Neural cell (in vitro differentiated cells): ENCODE results near the gene PRODH2. TPM values are rescaled to one million over a fixed set of nuclear protein-coding genes. Genes with fewer than 3 reads are reported as not detected.

Experiments used
- H2AFZ ChIP-seq: fragments of 200-600, 300-800 bp; sonication (generic), shearing (Covaris generic); 2 replicates; pipeline ENCODE4 v1.6.0; 2014; ENCODE audit warnings: low read depth, mild to moderate bottlenecking, antibody characterized with exemption, low read length, moderate library complexity
- H3F3A ChIP-seq: fragments of 200-600 bp; shearing (Covaris generic); 2 replicates; pipeline ENCODE4 v1.6.1; 2016; ENCODE audit warnings: mild to moderate bottlenecking, moderate library complexity, mixed read lengths, antibody characterized with exemption, low read length; ENCODE audit not compliant: insufficient read depth, poor library complexity, severe bottlenecking
- H3K27ac ChIP-seq: fragments of 200-600, 300-800 bp; sonication (generic), shearing (Covaris generic); 2 replicates; pipeline ENCODE4 v1.5.1; 2014; ENCODE audit warnings: mild to moderate bottlenecking, low read length, moderate library complexity
- H3K27me3 ChIP-seq: fragments of 300-800, 200-600 bp; sonication (generic), shearing (Covaris generic); 2 replicates; pipeline ENCODE4 v1.6.0; 2014; ENCODE audit warnings: mild to moderate bottlenecking, low read depth, low read length, moderate library complexity; ENCODE audit not compliant: insufficient read depth
- H3K36me3 ChIP-seq: fragments of 300-800, 200-600 bp; sonication (generic), shearing (Covaris generic); 2 replicates; pipeline ENCODE4 v1.5.1; 2014; ENCODE audit warnings: mild to moderate bottlenecking, antibody characterized with exemption, low read length, moderate library complexity; ENCODE audit not compliant: insufficient read depth
- H3K4me2 ChIP-seq: fragments of 300-800, 200-600 bp; sonication (generic), shearing (Covaris generic); 2 replicates; pipeline ENCODE4 v1.6.0; 2014; ENCODE audit warnings: mild to moderate bottlenecking, low read length
- H3K4me3 ChIP-seq: fragments of 300-800, 200-600 bp; sonication (generic), shearing (Covaris generic); 2 replicates; pipeline ENCODE4 v1.5.1; 2014; ENCODE audit warnings: mild to moderate bottlenecking, low read length, moderate library complexity
- H3K79me2 ChIP-seq: fragments of 200-600 bp; shearing (Covaris generic); replicated peaks from 2 replicates; pipeline ENCODE4 v1.6.0; 2014; ENCODE audit warnings: mild to moderate bottlenecking, low read length, moderate library complexity; ENCODE audit not compliant: insufficient read depth
- H3K9ac ChIP-seq: fragments of 300-800, 200-600 bp; sonication (generic), shearing (Covaris generic); 2 replicates; pipeline ENCODE4 v1.6.1; 2016; ENCODE audit warnings: mild to moderate bottlenecking, low read length, mixed read lengths
- H3K9me2 ChIP-seq: fragments of 200-600 bp; shearing (Covaris generic); 2 replicates; pipeline ENCODE4 v1.6.1; 2016; ENCODE audit warnings: mild to moderate bottlenecking, low read length, mixed read lengths; ENCODE audit not compliant: insufficient read depth
- H3K9me3 ChIP-seq: fragments of 200-600, 300-800 bp; sonication (generic), shearing (Covaris generic); 2 replicates; pipeline ENCODE4 v1.6.1; 2016; ENCODE audit warnings: mild to moderate bottlenecking, mixed run types, low read length, moderate library complexity, mixed read lengths
- H4K20me1 ChIP-seq: fragments of 200-600 bp; shearing (Covaris generic); 2 replicates; pipeline ENCODE4 v1.6.1; 2016; ENCODE audit warnings: mild to moderate bottlenecking, mixed run types; ENCODE audit not compliant: insufficient read depth
- CTCF ChIP-seq: fragments of 450-650 bp; IDR thresholded peaks from 2 replicates; pipeline ENCODE4 v1.5.1; 2014; ENCODE audit warnings: antibody characterized with exemption, mild to moderate bottlenecking, moderate library complexity; ENCODE audit not compliant: poor library complexity, severe bottlenecking
- EP300 ChIP-seq: fragments of 450-650 bp; conservative IDR thresholded peaks from 2 replicates; pipeline ENCODE4 v1.6.1; 2014; ENCODE audit warnings: antibody characterized with exemption, mild to moderate bottlenecking, moderate library complexity; ENCODE audit not compliant: poor library complexity, severe bottlenecking
- EZH2 ChIP-seq: fragments of 200-600, 300-800 bp; shearing (Covaris generic), sonication (generic); IDR thresholded peaks from 2 replicates; pipeline ENCODE4 v1.6.1; 2014; ENCODE audit warnings: antibody characterized with exemption, low read length, borderline replicate concordance, mild to moderate bottlenecking; ENCODE audit not compliant: insufficient read depth, poor library complexity, severe bottlenecking
- MXI1 ChIP-seq: fragments of 450-650 bp; conservative IDR thresholded peaks from 2 replicates; pipeline ENCODE4 v1.6.1; 2014; ENCODE audit warnings: antibody characterized with exemption, mild to moderate bottlenecking; ENCODE audit not compliant: poor library complexity, severe bottlenecking
- POLR2AphosphoS5 ChIP-seq: IDR thresholded peaks from 2 replicates; pipeline ENCODE4 v1.6.1; 2012
- RAD21 ChIP-seq: fragments of 450-650 bp; conservative IDR thresholded peaks from 2 replicates; pipeline ENCODE4 v1.6.1; 2014; ENCODE audit warnings: antibody characterized with exemption, mild to moderate bottlenecking, moderate library complexity
- SMC3 ChIP-seq: fragments of 450-650 bp; conservative IDR thresholded peaks from 2 replicates; pipeline ENCODE4 v1.6.1; 2014; ENCODE audit warnings: antibody characterized with exemption, mild to moderate bottlenecking, moderate library complexity; ENCODE audit not compliant: poor library complexity
- TAF1 ChIP-seq: IDR thresholded peaks from 2 replicates; pipeline ENCODE4 v1.6.1; 2012; ENCODE audit warnings: low read depth
- polyA plus RNA-seq: library from polyadenylated mRNA; depleted of rRNA; stranded (reverse); fragments of >200 nt; gene quantifications from 2 replicates; pipeline ENCODE4 v1.2.3, GENCODE V29; 2014
- TF ChIP-seq, protein P1 (sequence below): IDR thresholded peaks from 2 replicates; pipeline ENCODE4 v1.6.1; 2012; ENCODE audit warnings: borderline replicate concordance

PRODH2 gene
- polyA plus RNA-seq, 1 donor from 2014 or later: not detected

DNA sequence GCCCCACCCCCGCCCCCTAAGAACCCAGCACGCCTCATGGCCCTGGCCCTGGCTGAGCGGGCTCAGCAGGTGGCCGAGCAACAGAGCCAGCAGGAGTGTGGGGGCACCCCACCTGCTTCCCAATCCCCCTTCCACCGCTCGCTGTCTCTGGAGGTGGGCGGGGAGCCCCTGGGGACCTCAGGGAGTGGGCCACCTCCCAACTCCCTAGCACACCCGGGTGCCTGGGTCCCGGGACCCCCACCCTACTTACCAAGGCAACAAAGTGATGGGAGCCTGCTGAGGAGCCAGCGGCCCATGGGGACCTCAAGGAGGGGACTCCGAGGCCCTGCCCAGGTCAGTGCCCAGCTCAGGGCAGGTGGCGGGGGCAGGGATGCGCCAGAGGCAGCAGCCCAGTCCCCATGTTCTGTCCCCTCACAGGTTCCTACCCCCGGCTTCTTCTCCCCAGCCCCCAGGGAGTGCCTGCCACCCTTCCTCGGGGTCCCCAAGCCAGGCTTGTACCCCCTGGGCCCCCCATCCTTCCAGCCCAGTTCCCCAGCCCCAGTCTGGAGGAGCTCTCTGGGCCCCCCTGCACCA is 25.3 kb downstream of the PRODH2 start:
- no peak for TF ChIP-seq POLR2AphosphoS5
- no peak for TF ChIP-seq CTCF
- TF ChIP-seq EP300: no peak
- TF ChIP-seq RAD21: no peak
- no peak for TF ChIP-seq SMC3
- TF ChIP-seq TAF1: no peak
- no peak for TF ChIP-seq EZH2
- TF ChIP-seq, protein P1, sequence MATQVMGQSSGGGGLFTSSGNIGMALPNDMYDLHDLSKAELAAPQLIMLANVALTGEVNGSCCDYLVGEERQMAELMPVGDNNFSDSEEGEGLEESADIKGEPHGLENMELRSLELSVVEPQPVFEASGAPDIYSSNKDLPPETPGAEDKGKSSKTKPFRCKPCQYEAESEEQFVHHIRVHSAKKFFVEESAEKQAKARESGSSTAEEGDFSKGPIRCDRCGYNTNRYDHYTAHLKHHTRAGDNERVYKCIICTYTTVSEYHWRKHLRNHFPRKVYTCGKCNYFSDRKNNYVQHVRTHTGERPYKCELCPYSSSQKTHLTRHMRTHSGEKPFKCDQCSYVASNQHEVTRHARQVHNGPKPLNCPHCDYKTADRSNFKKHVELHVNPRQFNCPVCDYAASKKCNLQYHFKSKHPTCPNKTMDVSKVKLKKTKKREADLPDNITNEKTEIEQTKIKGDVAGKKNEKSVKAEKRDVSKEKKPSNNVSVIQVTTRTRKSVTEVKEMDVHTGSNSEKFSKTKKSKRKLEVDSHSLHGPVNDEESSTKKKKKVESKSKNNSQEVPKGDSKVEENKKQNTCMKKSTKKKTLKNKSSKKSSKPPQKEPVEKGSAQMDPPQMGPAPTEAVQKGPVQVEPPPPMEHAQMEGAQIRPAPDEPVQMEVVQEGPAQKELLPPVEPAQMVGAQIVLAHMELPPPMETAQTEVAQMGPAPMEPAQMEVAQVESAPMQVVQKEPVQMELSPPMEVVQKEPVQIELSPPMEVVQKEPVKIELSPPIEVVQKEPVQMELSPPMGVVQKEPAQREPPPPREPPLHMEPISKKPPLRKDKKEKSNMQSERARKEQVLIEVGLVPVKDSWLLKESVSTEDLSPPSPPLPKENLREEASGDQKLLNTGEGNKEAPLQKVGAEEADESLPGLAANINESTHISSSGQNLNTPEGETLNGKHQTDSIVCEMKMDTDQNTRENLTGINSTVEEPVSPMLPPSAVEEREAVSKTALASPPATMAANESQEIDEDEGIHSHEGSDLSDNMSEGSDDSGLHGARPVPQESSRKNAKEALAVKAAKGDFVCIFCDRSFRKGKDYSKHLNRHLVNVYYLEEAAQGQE: no peak
- no peak for TF ChIP-seq MXI1
- no peaks in the 10 kb centered on the region for H3F3A ChIP-seq
- H3K27ac ChIP-seq: no peak overlapping the region
- H3K9me3 ChIP-seq: no peaks in the 10 kb centered on the region
- no peaks in the 10 kb centered on the region for H3K79me2 ChIP-seq
- H3K27me3 ChIP-seq: no peaks in the 10 kb centered on the region
- H3K4me2 ChIP-seq: no peak overlapping the region
- H3K4me3 ChIP-seq: no peak overlapping the region
- no peaks in the 10 kb centered on the region for H3K36me3 ChIP-seq
- no peaks in the 10 kb centered on the region for H3K9me2 ChIP-seq
- no peak overlapping the region for H2AFZ ChIP-seq
- H4K20me1 ChIP-seq: no peaks in the 10 kb centered on the region
- no peak overlapping the region for H3K9ac ChIP-seq

DNA sequence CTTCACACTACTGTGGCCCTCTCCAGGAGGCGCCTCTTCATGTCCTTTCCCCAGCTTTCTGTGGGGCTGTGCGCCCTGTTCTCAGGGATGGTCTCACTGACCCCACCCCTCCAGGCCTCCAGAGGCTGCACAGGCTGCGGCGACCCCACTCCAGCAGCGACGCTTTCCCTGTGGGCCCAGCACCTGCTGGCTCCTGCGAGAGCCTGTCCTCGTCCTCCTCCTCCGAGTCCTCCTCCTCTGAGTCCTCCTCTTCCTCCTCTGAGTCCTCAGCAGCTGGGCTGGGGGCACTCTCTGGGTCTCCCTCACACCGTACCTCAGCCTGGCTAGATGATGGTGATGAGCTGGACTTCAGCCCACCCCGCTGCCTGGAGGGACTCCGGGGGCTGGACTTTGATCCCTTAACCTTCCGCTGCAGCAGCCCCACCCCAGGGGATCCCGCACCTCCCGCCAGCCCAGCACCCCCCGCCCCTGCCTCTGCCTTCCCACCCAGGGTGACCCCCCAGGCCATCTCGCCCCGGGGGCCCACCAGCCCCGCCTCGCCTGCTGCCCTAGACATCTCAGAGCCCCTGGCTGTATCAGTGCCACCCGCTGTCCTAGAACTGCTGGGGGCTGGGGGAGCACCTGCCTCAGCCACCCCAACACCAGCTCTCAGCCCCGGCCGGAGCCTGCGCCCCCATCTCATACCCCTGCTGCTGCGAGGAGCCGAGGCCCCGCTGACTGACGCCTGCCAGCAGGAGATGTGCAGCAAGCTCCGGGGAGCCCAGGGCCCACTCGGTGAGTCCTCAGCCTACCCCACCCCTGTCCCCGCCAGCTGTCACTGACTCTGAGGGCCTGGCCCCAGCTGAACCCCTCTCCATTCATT is 26.1 kb downstream of the PRODH2 start:
- no peaks in the 10 kb centered on the region for H3K9me3 ChIP-seq
- no peak overlapping the region for H3K4me3 ChIP-seq
- no peaks in the 10 kb centered on the region for H3K9me2 ChIP-seq
- no peak overlapping the region for H3K4me2 ChIP-seq
- no peaks in the 10 kb centered on the region for H3K27me3 ChIP-seq
- H4K20me1 ChIP-seq: no peaks in the 10 kb centered on the region
- no peak overlapping the region for H2AFZ ChIP-seq
- H3K27ac ChIP-seq: no peak overlapping the region
- no peak overlapping the region for H3K9ac ChIP-seq
- H3K36me3 ChIP-seq: no peaks in the 10 kb centered on the region
- no peak for TF ChIP-seq TAF1
- TF ChIP-seq, protein P1: no peak
- TF ChIP-seq EZH2: no peak
- TF ChIP-seq EP300: no peak
- TF ChIP-seq RAD21: no peak
- no peak for TF ChIP-seq POLR2AphosphoS5
- TF ChIP-seq SMC3: no peak
- no peak for TF ChIP-seq CTCF
- no peak for TF ChIP-seq MXI1
- H3K79me2 ChIP-seq: no peaks in the 10 kb centered on the region
- H3F3A ChIP-seq: no peaks in the 10 kb centered on the region
